ENCODE measurements around the gene NPAS3.

Gene NPAS3

DNA sequence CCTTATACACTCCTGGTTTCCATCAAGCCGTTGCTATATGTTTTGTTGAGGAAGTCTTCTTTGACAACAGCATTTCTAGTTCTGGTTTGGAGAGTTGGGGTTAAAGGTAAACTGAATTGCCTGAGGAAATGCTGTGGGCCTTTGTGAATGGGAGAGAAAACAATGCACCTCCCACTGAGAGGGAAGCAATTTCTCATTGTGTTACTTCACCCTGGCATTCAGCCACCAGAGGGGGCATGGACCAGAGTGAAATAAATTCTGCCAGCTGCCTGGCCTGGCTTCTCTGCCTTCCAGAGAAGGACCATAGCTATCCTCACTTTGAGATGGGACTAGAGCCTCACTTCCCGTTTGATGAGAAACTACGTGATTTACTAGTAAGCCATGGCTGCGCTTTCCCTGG, 536.9 kb downstream of the NPAS3 start:
- DNase-seq (ENCODE audit: low read depth in 2 of 2): peak in 1 of 2 donors; percentile 1

DNA sequence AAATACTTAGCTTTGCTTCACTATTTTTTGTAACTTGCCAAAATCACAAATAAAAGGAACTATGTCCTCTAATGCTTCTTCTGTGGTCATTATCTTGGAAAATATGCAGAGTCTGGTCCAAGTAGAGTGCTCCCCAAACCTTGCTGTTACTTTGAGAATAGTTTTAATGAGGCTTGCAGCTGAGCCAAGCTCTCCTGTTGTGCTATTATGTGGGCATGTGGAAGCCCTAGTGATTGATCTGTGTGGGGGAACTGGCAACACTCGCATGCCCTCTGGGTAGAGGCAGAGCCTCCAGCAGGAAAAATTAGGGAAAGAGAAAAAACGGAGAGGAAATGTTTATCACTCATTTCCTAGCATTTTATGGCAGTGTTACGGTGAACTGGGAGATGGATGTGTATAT, 539.1 kb downstream of the NPAS3 start:
- DNase-seq (ENCODE audit: low read depth in 2 of 2): no peak

DNA sequence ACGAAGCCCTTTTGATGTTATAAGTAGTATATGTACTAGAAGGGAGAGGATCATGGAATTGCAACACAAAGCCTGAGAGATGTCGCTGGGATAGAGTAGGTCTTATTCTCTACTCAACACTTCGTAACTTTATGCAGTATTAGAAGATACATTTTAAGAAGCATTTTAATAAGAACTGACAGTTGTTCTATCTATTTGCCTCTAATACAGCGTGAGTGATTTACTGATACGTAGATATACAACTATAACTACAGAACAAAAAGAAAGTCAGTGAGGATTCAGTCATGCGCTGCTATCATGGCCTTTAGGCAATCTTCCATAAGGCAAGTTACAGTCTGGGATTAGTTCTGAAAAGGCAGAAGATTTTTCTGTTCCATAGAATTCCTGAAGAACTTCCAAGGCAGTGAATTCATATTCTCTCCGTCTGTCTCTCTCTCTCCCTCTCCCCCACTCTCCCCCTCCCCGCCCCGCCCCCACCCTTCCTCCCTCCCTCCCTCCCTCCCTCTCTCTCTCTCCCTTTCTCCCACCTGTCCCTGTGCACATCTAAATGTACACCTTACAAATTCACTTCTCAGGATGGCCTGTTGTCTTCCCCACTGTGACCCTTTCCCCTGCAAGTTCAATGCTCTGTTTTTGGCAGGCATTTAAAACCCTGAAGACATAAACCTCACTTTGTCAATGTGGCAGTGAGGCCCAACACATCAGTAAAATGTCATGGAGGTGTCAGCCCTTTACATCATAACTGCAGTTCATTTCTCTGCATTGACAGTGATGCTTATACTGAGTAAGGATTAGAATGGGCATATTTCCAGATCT, 541.6 kb downstream of the NPAS3 start:
- no peak for DNase-seq (ENCODE audit: low read depth in 2 of 2)

DNA sequence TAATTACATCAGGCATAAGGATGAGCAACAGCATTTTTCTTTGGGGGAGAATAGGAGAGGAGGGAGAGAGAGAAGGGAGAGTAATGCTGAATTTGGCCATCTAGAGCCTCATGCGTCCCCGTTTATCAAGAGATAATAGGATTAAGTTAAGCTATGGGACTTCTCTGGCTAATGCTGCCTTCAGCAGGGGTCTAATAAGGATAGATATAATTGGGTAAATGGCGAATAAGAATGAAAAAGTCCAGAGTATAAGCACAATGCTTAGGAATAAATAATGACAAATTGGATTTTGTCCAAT, 542.2 kb downstream of the NPAS3 start:
- DNase-seq (ENCODE audit: low read depth in 2 of 2): no peak

DNA sequence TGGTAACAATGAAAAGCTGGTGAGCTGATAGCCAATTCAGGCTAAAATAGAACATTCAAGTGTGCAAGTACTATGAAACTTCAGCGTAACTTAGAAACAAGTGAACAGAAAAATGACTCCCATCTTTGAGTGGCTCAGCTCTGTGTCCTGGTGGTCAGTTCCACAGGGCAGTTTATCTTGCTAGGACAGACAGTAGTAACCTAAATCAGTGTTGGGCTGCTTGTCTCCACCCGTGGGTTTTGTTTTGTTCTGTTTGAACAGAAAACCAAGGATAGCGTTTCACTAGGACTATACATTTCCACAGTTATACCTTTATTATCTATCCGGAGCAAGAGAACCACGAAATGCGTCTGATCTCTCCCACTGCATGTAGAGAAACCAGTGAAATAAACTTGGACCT, 544.4 kb downstream of the NPAS3 start:
- DNase-seq (ENCODE audit: low read depth in 2 of 2): no peak

DNA sequence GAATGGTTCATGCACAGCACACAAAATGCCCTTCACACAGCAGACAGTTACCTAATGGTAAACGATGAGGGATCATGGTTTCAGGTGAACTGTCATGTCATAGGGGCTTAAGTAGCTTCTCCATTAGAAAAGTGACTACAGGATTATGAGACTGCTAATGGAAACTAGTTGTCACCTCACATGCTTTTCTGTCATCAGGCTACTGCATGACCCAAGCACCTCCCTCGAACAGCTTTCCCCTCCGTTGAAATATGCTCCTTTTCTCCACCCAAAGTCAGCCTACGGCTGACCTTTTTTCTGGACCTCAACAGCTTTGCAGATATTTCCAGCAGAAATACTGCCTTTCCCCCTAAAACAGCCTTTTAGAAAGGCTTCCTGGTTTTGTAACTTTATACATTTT, 544.9 kb downstream of the NPAS3 start:
- no peak for DNase-seq (ENCODE audit: low read depth in 2 of 2)

DNA sequence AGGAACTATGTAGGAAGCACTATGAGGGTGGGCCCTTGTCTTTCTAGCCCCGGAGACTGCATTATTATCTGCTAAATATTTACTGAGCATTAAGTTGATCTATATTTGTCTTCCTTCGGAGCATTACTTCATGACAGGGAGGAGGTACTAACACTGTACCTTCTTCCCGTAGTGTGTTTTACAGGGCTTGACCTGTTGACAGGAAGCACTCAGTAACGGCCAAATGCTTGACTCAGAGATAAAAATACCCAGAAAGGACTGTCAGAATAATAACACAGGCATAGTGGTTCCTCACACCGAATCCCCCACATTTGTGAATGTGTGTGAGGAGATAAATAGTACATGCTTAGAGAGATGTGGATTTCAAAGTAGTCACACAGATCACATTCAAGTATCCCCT, 545.6 kb downstream of the NPAS3 start:
- no peak for DNase-seq (ENCODE audit: low read depth in 2 of 2)

DNA sequence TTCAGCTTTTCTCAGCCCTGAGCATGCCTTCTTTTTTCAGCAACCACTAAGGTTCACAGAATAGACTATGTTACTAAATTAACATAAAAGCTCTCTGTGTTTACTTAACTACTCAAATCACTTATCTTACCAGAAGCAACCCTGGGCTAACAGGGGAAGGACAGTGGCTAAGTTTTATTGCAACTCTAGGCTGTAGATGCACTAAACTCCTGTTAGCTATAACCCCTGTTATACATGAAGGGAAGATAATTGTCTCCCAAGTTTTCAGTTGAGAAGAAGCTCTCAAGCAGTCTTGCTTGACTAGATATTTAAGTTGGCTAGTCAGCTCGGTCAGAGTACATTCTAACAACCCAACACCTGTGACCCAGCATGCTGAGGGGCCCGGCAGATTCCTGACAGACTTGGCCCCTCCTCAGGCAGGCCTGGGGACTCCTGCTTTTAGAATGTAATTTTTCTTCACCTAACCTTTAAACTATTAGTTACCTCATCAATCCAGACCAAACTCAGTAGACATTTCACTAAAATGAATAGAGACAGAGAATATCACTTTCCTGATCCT, 547.7 kb downstream of the NPAS3 start:
- DNase-seq (ENCODE audit: low read depth in 2 of 2): no peak

DNA sequence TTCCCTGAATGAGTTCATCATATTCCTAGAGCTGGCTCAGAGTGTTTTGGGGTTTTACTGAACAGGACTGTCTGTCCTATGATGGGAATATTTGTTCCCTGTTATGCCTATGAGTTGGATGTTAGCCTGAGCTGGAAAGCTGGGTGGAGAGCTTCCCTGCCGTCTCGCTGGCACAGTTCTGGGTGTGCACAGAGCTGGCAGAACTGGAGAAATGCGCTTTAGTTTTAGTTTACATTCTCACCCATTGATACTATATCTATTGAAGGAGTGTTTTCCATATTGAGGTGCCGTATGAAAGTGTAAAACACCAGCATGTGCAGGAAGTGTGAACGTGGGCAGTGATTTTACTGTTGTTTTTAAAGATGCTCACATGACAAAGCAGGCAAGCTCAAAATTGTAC, 549.9 kb downstream of the NPAS3 start:
- DNase-seq (ENCODE audit: low read depth in 2 of 2): no peak

DNA sequence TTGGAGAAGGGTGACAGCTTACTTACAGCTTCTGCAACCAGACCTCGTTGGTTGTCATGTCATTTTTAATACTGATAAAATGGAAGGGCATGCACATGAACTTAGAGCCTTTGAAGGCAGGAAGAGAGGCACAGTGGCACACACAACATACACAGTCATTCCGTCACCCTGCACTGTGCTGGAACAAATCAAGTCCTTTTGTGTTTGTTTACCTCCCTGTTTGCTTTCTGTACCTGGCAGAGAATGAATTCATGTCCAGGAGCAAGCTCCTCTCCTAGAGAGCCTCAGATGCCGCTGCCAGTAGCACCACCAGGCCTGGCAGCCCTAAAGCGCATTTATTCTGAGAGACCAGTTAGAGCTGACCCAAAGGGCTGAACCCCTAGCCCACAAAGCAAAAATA, 551.9 kb downstream of the NPAS3 start:
- no peak for DNase-seq (ENCODE audit: low read depth in 2 of 2)

DNA sequence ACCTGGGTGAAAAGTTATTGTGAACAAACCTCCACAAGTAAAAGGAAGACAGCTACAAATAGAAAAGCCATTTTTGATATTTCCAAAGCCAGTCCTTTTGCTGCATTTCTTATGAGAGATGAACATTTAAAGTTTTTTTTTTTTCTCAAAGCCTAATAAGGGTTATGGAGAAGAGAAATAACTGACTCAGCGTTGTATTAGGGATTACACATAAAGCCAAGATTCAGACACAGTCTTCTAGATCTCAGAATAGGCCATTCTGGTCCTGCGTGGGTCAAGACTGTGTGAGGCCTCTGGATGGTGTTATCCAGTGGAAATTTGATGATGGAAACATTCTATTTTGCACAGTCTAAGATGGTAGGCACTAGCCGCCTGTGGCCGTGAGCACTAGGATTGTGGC, 552.4 kb downstream of the NPAS3 start:
- no peak for DNase-seq (ENCODE audit: low read depth in 2 of 2)

DNA sequence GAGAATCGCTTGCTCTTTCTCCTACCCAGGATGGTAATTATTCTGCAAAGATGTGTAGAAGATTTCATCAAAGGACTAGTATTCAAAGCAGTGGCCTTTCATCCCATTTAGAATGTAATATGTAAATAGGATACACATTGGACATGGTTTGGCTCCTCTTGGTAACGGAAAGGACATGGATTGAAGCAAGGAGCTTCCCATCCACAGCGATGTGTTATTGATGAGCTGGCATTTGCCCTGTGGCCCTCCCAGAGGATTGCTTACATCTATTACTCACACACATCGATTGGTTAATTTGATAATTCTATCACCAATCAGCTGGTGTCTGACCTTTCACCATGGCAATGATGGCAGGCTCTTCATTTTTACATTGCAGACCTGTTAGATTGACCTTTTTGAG, 553.8 kb downstream of the NPAS3 start:
- no peak for DNase-seq (ENCODE audit: low read depth in 2 of 2)

DNA sequence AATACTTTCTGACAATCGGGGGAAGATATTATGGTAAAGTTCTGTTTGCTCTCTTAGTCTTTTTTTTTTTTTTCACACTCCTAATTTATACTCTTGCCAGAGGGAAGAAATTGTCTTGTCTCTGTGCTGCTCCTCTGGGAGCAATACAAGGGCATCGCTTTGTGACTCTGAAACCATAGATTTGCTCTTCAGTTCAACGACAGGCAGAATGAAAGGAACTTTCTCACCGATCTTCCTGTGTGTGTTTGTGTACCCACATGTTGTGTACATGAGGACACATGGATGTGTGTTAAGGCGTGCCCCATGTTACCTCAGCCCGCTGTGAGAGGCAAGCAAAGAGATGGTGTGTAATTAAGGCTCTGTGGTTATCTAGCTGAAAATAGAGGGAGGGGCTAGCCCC, 554.6 kb downstream of the NPAS3 start:
- DNase-seq (ENCODE audit: low read depth in 2 of 2): no peak

DNA sequence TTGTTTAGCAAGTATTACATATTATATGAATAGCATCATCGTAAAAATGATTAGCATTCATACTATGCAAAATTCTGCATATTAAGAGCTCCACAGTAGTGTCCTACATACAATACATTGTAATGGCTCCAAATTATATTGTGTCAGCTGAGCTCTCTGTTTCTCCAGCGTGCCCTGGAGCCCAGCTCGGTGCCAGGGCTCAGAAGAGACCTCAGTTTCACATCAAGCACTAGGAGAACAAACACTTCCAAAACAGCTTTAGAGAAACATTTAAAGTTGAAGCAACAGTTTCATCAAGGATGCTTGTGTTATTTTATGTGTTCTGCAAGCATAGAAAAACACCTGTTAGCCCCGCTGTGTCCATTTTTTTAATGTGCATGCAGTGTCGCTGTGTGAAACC, 555.3 kb downstream of the NPAS3 start:
- DNase-seq (ENCODE audit: low read depth in 2 of 2): no peak

DNA sequence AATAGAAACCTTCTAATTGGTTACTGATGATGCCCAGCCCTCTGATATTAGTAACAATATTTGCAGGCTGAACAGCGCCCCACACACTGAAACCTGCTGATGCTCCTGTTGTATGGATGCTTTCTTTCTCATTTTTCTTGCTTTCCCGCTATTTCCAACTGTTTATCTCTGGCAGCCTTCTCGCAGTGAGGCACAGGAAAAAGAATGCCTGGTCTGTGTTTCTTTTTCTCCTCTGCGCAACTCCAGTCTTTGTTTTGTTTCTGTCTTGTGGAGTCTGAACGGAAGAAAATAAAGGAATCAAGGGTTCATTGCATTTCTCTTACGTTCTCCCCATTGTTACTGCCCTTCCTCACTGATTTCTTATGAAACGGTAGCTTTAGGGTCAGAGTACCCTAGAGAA, 561.0 kb downstream of the NPAS3 start:
- DNase-seq (ENCODE audit: low read depth in 2 of 2): no peak

DNA sequence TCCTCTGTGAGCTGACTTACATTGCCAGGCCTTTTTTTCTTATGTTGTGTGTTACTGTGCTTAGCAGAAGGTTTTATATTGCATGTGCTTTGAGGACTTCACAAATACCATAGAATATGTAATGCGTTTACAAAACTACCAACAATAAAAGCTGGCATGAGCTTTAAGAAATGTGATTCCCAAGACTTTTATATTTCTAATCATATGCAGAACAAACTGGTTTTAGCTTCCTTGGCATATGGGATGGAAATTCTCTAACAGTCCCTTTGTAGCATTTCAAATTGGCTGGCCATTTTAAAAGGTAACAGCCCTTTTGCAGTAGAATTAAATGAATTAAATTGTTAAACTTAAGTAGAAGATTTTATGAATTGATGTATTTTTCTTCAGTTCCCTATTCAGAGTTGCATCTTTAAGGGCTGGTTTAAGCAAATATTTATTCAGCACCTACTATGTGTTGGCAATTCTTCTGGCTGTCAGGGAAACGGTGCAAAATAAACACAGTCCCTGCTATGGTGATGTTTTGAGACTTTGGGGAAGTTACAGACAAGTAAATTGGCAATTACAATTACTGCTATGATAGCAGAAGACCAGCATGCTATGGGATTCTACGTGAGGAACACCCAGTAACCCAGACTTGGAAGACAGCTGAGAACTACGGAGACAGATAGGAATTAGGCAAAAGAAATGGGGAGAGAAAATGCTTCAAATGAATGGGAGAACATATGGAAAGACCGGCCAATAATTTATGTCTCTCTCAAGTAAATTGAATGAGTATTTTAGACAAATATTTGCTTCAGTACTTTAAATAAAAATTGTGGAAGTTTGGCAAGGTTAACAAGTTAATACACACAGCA, 565.8 kb downstream of the NPAS3 start:
- DNase-seq (ENCODE audit: low read depth in 2 of 2): no peak

DNA sequence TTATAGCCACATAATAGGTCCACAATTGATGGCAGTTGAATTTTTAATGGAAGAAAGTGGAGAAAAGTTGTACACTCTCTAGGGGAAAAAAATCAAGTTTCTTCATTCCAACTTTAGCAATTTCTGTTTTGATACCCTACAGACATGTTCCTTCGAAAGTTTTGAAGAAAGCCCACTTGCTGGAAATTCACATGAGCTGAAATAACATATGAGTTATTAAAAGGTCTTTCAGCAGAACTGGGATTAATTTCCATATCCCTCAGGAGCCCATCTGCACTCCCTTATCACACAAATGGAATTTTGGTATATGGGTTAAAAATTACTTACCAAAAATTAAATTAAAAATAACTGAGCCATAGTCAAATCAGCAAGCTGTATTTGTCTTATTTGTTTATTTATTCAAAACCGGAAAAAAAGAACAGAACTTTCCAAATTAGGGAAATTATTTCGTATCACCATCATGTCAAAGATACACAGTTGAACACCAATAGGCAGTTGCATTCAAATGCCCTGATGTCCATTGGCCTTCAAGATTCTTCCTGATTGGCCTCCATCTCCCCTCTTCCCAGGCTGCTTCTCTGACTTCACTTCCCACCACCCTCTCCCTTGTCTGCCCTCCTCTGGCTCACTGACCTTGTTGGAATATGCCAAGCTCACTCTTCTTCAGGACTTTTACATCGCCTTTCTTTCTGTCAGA, 566.7 kb downstream of the NPAS3 start:
- no peak for DNase-seq (ENCODE audit: low read depth in 2 of 2)

DNA sequence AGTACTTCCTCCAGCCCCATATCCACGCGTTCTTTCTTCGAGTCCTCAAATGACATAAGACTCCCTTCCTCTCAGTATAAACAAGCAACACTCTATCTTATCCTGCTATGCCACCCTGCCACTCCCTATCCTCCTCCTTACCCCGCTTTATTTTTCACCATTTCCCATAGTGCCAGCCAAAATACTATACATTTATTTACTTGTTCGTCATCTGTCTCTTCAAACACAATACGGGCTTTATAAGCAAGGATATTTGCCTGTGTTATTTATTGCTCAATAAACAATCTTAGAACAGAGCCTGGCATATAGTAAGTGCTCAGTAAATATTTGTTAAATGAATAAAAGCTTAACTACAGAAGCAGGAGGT, 567.3 kb downstream of the NPAS3 start:
- no peak for DNase-seq (ENCODE audit: low read depth in 2 of 2)

DNA sequence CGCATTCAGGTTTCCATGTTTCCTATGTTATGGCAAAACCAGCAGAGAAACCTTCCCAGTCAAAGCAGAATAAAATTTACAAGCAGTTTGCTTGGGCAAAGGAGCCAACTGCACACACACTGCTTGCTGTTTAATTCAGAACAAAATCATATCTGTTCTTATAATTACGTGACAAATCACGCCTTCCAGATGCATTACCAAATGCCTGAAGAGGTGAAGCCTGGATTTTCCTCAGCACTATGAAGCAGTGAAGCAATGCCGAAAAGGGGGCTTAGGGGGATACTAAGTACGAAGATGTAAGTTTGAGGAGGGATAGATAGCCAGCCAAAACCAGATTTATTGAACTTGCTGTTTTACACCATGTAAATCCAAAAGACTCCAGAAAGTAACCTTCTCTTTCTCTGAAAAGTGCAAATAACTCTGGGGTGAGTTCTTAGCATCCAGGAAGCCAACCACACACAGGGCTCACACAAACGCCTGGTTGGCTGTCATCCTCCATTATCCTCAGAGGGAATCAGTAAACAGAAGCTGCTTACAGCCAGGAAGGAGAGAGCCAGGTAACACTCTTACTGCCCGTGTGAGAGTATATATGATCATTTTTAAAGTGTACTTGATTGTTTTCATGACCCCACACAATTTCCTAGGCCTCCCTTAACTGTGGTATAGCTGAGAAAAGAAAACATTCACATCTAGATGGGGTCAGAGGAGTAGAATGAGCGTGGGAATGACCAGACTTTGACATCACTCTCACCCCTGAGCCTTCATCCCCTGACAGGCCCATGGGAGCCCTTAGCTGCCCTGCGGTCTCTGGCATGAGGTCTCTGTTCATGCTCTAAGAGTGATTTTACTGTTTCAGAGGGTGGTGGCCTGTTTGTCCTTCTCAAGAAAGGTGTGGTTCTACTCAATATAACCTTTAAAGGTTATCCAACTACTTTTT, 569.7 kb downstream of the NPAS3 start:
- DNase-seq (ENCODE audit: low read depth in 2 of 2): no peak

DNA sequence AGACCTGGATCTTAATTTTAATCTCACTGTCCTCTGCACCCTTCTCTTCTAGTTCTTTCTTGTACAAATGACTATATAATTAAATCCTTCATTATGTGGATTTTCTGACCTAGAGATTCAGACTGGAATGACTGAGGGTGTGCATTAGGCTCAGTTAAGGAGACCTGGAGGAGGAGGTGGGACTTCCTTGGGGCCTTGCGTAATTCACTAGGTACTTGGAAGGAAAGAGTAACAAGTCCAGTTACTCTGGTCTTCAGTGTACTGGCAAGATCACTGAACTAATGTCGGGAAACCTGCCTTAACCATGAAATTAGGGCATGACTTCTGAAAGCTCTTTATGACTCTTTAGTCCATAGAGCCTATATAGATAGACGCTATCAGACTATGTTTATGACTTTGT, 570.8 kb downstream of the NPAS3 start:
- DNase-seq (ENCODE audit: low read depth in 2 of 2): no peak

DNA sequence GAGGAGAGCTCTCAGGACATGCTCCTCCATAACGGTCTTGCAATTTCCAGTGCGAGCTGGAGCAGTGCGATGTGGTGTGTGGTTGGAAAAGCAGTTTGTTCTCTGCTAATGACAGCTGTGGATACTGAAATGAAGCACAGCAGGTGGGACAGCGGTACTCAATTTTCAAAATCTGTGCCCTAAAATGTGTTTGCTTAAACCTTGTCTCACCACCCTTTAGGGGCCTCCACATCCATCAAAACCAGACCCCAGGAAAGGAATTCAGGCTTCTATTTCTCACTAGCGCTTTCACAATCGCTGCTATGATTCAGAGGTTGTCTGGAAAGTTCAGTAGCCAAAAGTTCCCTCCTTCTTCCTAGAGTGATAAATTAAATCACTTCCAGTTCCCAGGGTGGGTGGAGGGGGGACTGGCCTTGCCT, 571.4 kb downstream of the NPAS3 start:
- no peak for DNase-seq (ENCODE audit: low read depth in 2 of 2)
